SU-DHL-6 (cell line): Measurements from ENCODE around the gene TDRKH.

Experiments used
- CTCF ChIP-seq: fragments of 200-600 bp; sonication (generic); IDR thresholded peaks from one replicate; pipeline ENCODE4 v1.5.1; 2017; ENCODE audit warnings: antibody characterized with exemption, mild to moderate bottlenecking, low read length, moderate library complexity; ENCODE audit not compliant: insufficient read depth, poor library complexity, severe bottlenecking
- EZH2phosphoT487 ChIP-seq: fragments of 200-600 bp; sonication (generic), shearing (Covaris generic); conservative IDR thresholded peaks from 2 replicates; pipeline ENCODE4 v1.6.1; 2018; ENCODE audit warnings: mild to moderate bottlenecking, antibody characterized with exemption, low read length, moderate library complexity, mixed read lengths

DNA sequence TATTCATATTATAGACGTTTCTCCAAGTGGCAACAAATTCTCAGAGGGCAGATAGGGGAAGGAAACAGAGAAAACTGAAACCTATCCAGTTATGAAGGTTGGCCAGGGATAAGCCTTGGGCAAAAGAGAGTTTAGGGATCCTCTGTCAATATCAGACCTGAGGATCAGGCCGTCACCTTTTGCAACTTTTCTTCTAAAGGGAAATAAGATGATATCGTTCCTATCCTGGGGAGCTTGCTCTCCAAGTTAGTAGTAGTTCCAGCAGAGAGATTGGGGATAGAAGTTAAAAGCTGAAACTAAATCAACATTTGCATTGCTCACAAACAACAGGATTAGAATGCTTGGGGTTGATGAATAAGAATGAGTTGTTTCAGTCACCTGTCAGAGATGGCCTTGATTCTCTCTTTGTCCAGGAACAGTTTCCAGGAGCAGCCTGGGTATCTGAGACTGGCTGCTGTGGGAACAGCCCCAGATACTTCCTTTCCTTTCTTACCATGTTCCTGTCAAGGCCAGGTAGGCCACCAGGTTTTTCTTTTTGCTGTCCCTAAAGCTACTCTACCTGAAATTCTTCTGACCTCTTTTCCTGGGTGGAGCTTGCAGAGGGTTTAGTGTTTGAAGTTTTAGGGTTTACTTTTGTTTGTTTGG lies 66.5 kb downstream of the TDRKH start:
- TF ChIP-seq CTCF (no peak), EZH2phosphoT487 (no peak)
